HepG2 (cell line): ENCODE results near the gene PERCC1. TPM values are rescaled to one million over a fixed set of nuclear protein-coding genes. Genes with fewer than 3 reads are reported as not detected.

ENCODE experiments used
- AHDC1 ChIP-seq: sonication (generic); formaldehyde crosslinking; IDR thresholded peaks from 2 replicates; pipeline ENCODE4 v1.5.1; 2020; ENCODE audit warnings: mild to moderate bottlenecking, missing genetic modification reagents, borderline replicate concordance
- PHF8 ChIP-seq: sonication (generic); formaldehyde crosslinking; IDR thresholded peaks from 2 replicates; pipeline ENCODE4 v1.5.0; 2020; ENCODE audit warnings: missing genetic modification reagents
- ZNF569 ChIP-seq: sonication (generic); formaldehyde crosslinking; IDR thresholded peaks from 2 replicates; pipeline ENCODE4 v1.5.0; 2020; ENCODE audit warnings: mild to moderate bottlenecking, missing genetic modification reagents, moderate library complexity, borderline replicate concordance
- polyA plus RNA-seq, 8 experiments: library from polyadenylated mRNA; depleted of rRNA in 3 of 8; stranded (reverse) in 7 of 8; unstranded in 1 of 8; fragments of >200 nt; fragmentation: Illumina TruSeq in 4 of 8; extraction: Trizol in 4 of 8; gene quantifications; 2 replicates each; pipeline versions ENCODE4 v1.2.1 to v1.2.3, GENCODE V29; 2011 to 2016; ENCODE audit warnings: low read depth in 4 of 8, missing spikeins in 1 of 8, mixed read lengths in 1 of 8; ENCODE audit not compliant: insufficient read depth in 1 of 8
- total RNA-seq, 5 experiments: library from RNA; depleted of rRNA; stranded (reverse); fragments of >200 nt; fragmentation: Illumina TruSeq; extraction: Trizol; gene quantifications; 2 replicates each; pipeline ENCODE4 v1.2.3, GENCODE V29; 2016; ENCODE audit warnings: low read depth in 1 of 5

Gene PERCC1
- total and polyA plus RNA-seq, 2 of the 13 experiments (the other 11 are each of a cell fraction or from before 2014, with no cell fraction given): 0.15 TPM; not detected in 1

GRCh38 chr16:1481906-1482835, 51.3 kb downstream of the PERCC1 start (continued):
- no peak for TF ChIP-seq AHDC1 (CRISPR knock-in tag)
- no peak for TF ChIP-seq ZNF569 (CRISPR knock-in tag)
- no peak for TF ChIP-seq PHF8 (CRISPR knock-in tag)
- TF ChIP-seq, all 625 proteins: peak for 0

Other genes starting within 250 kb of the PERCC1 start
- not detected in 2 replicates for gene TPSG1, start 205.8 kb upstream of the PERCC1 start, total RNA-seq (2016; rRNA removed; fragmentation: Illumina TruSeq; extraction: Trizol)
- gene TPSG1, start 205.8 kb upstream of the PERCC1 start, polyA plus RNA-seq (2011; rRNA removed): not detected in 2 replicates
- gene TPSB2, start 200.9 kb upstream of the PERCC1 start, total RNA-seq (2016; rRNA removed; fragmentation: Illumina TruSeq; extraction: Trizol): not detected in 2 replicates
- gene TPSB2, start 200.9 kb upstream of the PERCC1 start, polyA plus RNA-seq (2011; rRNA removed): 0.14 TPM in 1 of 2 replicates, not detected in the other
- not detected in 2 replicates for gene TPSAB1, start 190.4 kb upstream of the PERCC1 start, total RNA-seq (2016; rRNA removed; fragmentation: Illumina TruSeq; extraction: Trizol)
- 0.05 and 0.12 TPM in 2 replicates for gene TPSAB1, start 190.4 kb upstream of the PERCC1 start, polyA plus RNA-seq (2011; rRNA removed)
- gene TPSD1, start 175.0 kb upstream of the PERCC1 start, total RNA-seq (2016; rRNA removed; fragmentation: Illumina TruSeq; extraction: Trizol): not detected in 2 replicates
- gene TPSD1, start 175.0 kb upstream of the PERCC1 start, polyA plus RNA-seq (2011; rRNA removed): not detected in 2 replicates
- gene UBE2I, start 121.4 kb upstream of the PERCC1 start, total RNA-seq (2016; rRNA removed; fragmentation: Illumina TruSeq; extraction: Trizol): 75.8 and 87.9 TPM in 2 replicates
- 79.5 and 98.9 TPM in 2 replicates for gene UBE2I, start 121.4 kb upstream of the PERCC1 start, polyA plus RNA-seq (2011; rRNA removed)
- 2.0 and 3.2 TPM in 2 replicates for gene BAIAP3, start 97.4 kb upstream of the PERCC1 start, total RNA-seq (2016; rRNA removed; fragmentation: Illumina TruSeq; extraction: Trizol)
- 5.7 and 9.1 TPM in 2 replicates for gene BAIAP3, start 97.4 kb upstream of the PERCC1 start, polyA plus RNA-seq (2011; rRNA removed)
- gene TSR3, start 79.2 kb upstream of the PERCC1 start, total RNA-seq (2016; rRNA removed; fragmentation: Illumina TruSeq; extraction: Trizol): 45.1 and 51.0 TPM in 2 replicates
- 24.2 and 26.2 TPM in 2 replicates for gene TSR3, start 79.2 kb upstream of the PERCC1 start, polyA plus RNA-seq (2011; rRNA removed)
- gene GNPTG, start 79.1 kb upstream of the PERCC1 start, total RNA-seq (2016; rRNA removed; fragmentation: Illumina TruSeq; extraction: Trizol): 8.8 and 22.7 TPM in 2 replicates
- 71.1 and 79.9 TPM in 2 replicates for gene GNPTG, start 79.1 kb upstream of the PERCC1 start, polyA plus RNA-seq (2011; rRNA removed)
- gene UNKL, start 16.4 kb upstream of the PERCC1 start, total RNA-seq (2016; rRNA removed; fragmentation: Illumina TruSeq; extraction: Trizol): 11.0 and 17.6 TPM in 2 replicates
- gene UNKL, start 16.4 kb upstream of the PERCC1 start, polyA plus RNA-seq (2011; rRNA removed): 10.4 and 13.4 TPM in 2 replicates
- 29.6 and 29.9 TPM in 2 replicates for gene UQCC4, start 10.3 kb upstream of the PERCC1 start, total RNA-seq (2016; rRNA removed; fragmentation: Illumina TruSeq; extraction: Trizol)
- 17.6 and 19.2 TPM in 2 replicates for gene UQCC4, start 10.3 kb upstream of the PERCC1 start, polyA plus RNA-seq (2011; rRNA removed)
- 1.5 and 1.8 TPM in 2 replicates for gene CCDC154, start 13.5 kb downstream of the PERCC1 start, total RNA-seq (2016; rRNA removed; fragmentation: Illumina TruSeq; extraction: Trizol)
- gene CCDC154, start 13.5 kb downstream of the PERCC1 start, polyA plus RNA-seq (2011; rRNA removed): 0.84 and 0.92 TPM in 2 replicates
- 9.8 and 25.1 TPM in 2 replicates for gene CLCN7, start 44.0 kb downstream of the PERCC1 start, total RNA-seq (2016; rRNA removed; fragmentation: Illumina TruSeq; extraction: Trizol)
- gene CLCN7, start 44.0 kb downstream of the PERCC1 start, polyA plus RNA-seq (2011; rRNA removed): 24.6 and 33.6 TPM in 2 replicates
- gene PTX4, start 57.9 kb downstream of the PERCC1 start, total RNA-seq (2016; rRNA removed; fragmentation: Illumina TruSeq; extraction: Trizol): not detected in 2 replicates
- gene PTX4, start 57.9 kb downstream of the PERCC1 start, polyA plus RNA-seq (2011; rRNA removed): 0.04 TPM in 1 of 2 replicates, not detected in the other
- gene TELO2, start 62.3 kb downstream of the PERCC1 start, total RNA-seq (2016; rRNA removed; fragmentation: Illumina TruSeq; extraction: Trizol): 8.9 and 17.9 TPM in 2 replicates
- 10.1 and 12.5 TPM in 2 replicates for gene TELO2, start 62.3 kb downstream of the PERCC1 start, polyA plus RNA-seq (2011; rRNA removed)
- gene TMEM204, start 102.6 kb downstream of the PERCC1 start, total RNA-seq (2016; rRNA removed; fragmentation: Illumina TruSeq; extraction: Trizol): not detected in 2 replicates
- not detected in 2 replicates for gene TMEM204, start 102.6 kb downstream of the PERCC1 start, polyA plus RNA-seq (2011; rRNA removed)
- gene IFT140, start 181.0 kb downstream of the PERCC1 start, total RNA-seq (2016; rRNA removed; fragmentation: Illumina TruSeq; extraction: Trizol): 7.8 and 9.5 TPM in 2 replicates
- gene IFT140, start 181.0 kb downstream of the PERCC1 start, polyA plus RNA-seq (2011; rRNA removed): 5.8 and 7.0 TPM in 2 replicates
- 6.6 and 6.8 TPM in 2 replicates for gene CRAMP1, start 181.3 kb downstream of the PERCC1 start, total RNA-seq (2016; rRNA removed; fragmentation: Illumina TruSeq; extraction: Trizol)
- gene CRAMP1, start 181.3 kb downstream of the PERCC1 start, polyA plus RNA-seq (2011; rRNA removed): 9.7 and 13.0 TPM in 2 replicates
- gene JPT2, start 247.2 kb downstream of the PERCC1 start, total RNA-seq (2016; rRNA removed; fragmentation: Illumina TruSeq; extraction: Trizol): 89.4 and 127 TPM in 2 replicates
- gene JPT2, start 247.2 kb downstream of the PERCC1 start, polyA plus RNA-seq (2011; rRNA removed): 52.5 and 53.5 TPM in 2 replicates